Subcutaneous adipose tissue (tissue), 4 donors: Measurements from ENCODE around the gene PIGN. TPM values are rescaled to one million over a fixed set of nuclear protein-coding genes. Genes with fewer than 3 reads are reported as not detected.

Source experiments
- CTCF ChIP-seq: fragments of 450-650 bp; IDR thresholded peaks from one replicate; pipeline ENCODE4 v1.5.1; 2016; ENCODE audit warnings: low read depth, mild to moderate bottlenecking, control low read depth, antibody characterized with exemption, moderate library complexity
- total RNA-seq, 4 donors: library from RNA; depleted of rRNA; stranded (reverse); fragments of >200 nt; gene quantifications; one replicate each; pipeline ENCODE4 v1.1.0, GENCODE V29; 2016

PIGN gene
- total RNA-seq, 4 donors from 2014 or later = 22.6 to 35.0 (median 31.3) TPM

- no peak for TF ChIP-seq CTCF
Measured at GRCh38 chr18:62164310-62164709, 22.5 kb downstream of the PIGN start.

GRCh38 chr18:62157843-62158242, 29.0 kb downstream of the PIGN start:
- TF ChIP-seq CTCF = no peak

- no peak for TF ChIP-seq CTCF
Measured at GRCh38 chr18:62152844-62153243, 34.0 kb downstream of the PIGN start.

- TF ChIP-seq CTCF = no peak
Measured at GRCh38 chr18:62151068-62151771, 35.6 kb downstream of the PIGN start.

- no peak for TF ChIP-seq CTCF
Measured at GRCh38 chr18:62144338-62144737, 42.5 kb downstream of the PIGN start.

GRCh38 chr18:62140259-62140658, 46.6 kb downstream of the PIGN start:
- no peak for TF ChIP-seq CTCF

- TF ChIP-seq CTCF = no peak
Measured at GRCh38 chr18:62138461-62139235, 48.2 kb downstream of the PIGN start.
